Astrocyte (in vitro differentiated cells and primary cell): ENCODE measurements around the gene C1orf56.

Experiments
- EZH2 ChIP-seq: IDR thresholded peaks from 2 replicates; pipeline ENCODE4 v1.6.1; 2012; ENCODE audit warnings: mild to moderate bottlenecking, low read length, inconsistent platforms; ENCODE audit not compliant: insufficient read depth
- TF ChIP-seq, protein P1 (sequence below): IDR thresholded peaks from 2 replicates; pipeline ENCODE4 v1.5.1; 2011; ENCODE audit warnings: low read depth, mild to moderate bottlenecking, inconsistent platforms, low read length, moderate library complexity; ENCODE audit not compliant: insufficient read depth

DNA sequence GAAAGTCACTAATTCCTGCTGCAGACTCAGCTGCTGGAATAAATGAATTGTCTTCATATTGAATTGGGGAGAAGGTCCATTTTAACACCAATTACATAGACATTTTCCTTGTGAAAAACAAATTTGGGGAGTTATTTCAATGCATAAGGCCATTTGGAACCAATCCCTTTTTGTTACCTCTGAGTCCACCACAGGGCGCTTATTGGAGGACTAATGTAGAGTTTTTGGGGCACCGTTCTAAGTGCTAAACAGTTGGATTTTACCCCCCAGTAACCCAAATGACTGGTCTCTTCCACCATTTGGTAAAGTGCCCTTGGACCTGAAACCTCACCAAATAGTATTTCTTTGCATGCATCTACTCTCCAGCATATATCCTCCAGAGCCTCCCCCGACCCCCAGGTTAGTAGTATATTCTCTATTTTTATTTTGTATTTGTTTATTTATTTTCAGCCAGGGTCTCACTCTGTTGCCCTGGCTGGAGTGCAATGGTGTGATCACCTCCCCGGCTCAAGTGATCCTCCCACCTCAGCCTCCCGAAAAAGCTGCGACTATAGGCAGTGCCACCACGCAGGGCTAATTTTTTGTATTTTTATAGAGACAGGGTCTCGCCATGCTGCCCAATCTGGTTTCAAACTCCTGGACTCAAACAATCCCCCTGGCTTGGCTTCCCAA is 37.7 kb upstream of the C1orf56 start:
- TF ChIP-seq EZH2, result no peak
- TF ChIP-seq, protein P1, sequence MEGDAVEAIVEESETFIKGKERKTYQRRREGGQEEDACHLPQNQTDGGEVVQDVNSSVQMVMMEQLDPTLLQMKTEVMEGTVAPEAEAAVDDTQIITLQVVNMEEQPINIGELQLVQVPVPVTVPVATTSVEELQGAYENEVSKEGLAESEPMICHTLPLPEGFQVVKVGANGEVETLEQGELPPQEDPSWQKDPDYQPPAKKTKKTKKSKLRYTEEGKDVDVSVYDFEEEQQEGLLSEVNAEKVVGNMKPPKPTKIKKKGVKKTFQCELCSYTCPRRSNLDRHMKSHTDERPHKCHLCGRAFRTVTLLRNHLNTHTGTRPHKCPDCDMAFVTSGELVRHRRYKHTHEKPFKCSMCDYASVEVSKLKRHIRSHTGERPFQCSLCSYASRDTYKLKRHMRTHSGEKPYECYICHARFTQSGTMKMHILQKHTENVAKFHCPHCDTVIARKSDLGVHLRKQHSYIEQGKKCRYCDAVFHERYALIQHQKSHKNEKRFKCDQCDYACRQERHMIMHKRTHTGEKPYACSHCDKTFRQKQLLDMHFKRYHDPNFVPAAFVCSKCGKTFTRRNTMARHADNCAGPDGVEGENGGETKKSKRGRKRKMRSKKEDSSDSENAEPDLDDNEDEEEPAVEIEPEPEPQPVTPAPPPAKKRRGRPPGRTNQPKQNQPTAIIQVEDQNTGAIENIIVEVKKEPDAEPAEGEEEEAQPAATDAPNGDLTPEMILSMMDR, result no peak
